Tibial artery (tissue), 4 donors: ENCODE results near the gene CES2.

Source experiments
- DNase-seq, 2 donors: peaks; one replicate each; pipeline ENCODE4 v3.0.0-alpha.2; 2019
- H3K27ac ChIP-seq, 2 donors: fragments of 200-600 bp; sonication (generic) in 1 of 2; 1 replicate in 1 of 2; 2 replicates in 1 of 2; pipeline ENCODE4 v1.5.1; 2018 to 2019; ENCODE audit warnings: mild to moderate bottlenecking in 1 of 2
- H3K27me3 ChIP-seq, 2 donors: fragments of 200-600 bp; sonication (generic) in 1 of 2; one replicate each; pipeline versions ENCODE4 v1.5.1 to v1.6.0; 2016 to 2019
- H3K36me3 ChIP-seq, 3 donors: fragments of 200-600 bp; sonication (generic) in 2 of 3; one replicate each; pipeline ENCODE4 v1.5.1; 2016 to 2019; ENCODE audit warnings: mild to moderate bottlenecking in 2 of 3
- H3K4me1 ChIP-seq, 4 donors: fragments of 200-600 bp; sonication (generic) in 2 of 4; 1 replicate in 3 of 4; 2 replicates in 1 of 4; pipeline ENCODE4 v1.5.1; 2016 to 2019
- H3K4me3 ChIP-seq, 2 donors: fragments of 200-600 bp; sonication (generic) in 1 of 2; 1 replicate in 1 of 2; 2 replicates in 1 of 2; pipeline ENCODE4 v1.5.1; 2018 to 2019; ENCODE audit warnings: mild to moderate bottlenecking in 2 of 2
- H3K9me3 ChIP-seq, 3 donors: fragments of 200-600 bp; sonication (generic) in 1 of 3; one replicate each; pipeline ENCODE4 v1.5.1; 2016 to 2019
- CTCF ChIP-seq, 2 experiments: fragments of 200-600 bp in 1 of 2; fragments of 450-650 bp in 1 of 2; IDR thresholded peaks; one replicate each; pipeline ENCODE4 v1.5.1; 2017 to 2019; ENCODE audit warnings: antibody characterized with exemption in 2 of 2, mild to moderate bottlenecking in 1 of 2, moderate library complexity in 1 of 2
- intact Hi-C: fragments of 100-400 bp; cut with DNase I; formaldehyde crosslinking; loops from one replicate; pipeline ENCODE4 v1.15.0; 2023; ENCODE audit warnings: low total_unique reads

The CES2 gene

DNA sequence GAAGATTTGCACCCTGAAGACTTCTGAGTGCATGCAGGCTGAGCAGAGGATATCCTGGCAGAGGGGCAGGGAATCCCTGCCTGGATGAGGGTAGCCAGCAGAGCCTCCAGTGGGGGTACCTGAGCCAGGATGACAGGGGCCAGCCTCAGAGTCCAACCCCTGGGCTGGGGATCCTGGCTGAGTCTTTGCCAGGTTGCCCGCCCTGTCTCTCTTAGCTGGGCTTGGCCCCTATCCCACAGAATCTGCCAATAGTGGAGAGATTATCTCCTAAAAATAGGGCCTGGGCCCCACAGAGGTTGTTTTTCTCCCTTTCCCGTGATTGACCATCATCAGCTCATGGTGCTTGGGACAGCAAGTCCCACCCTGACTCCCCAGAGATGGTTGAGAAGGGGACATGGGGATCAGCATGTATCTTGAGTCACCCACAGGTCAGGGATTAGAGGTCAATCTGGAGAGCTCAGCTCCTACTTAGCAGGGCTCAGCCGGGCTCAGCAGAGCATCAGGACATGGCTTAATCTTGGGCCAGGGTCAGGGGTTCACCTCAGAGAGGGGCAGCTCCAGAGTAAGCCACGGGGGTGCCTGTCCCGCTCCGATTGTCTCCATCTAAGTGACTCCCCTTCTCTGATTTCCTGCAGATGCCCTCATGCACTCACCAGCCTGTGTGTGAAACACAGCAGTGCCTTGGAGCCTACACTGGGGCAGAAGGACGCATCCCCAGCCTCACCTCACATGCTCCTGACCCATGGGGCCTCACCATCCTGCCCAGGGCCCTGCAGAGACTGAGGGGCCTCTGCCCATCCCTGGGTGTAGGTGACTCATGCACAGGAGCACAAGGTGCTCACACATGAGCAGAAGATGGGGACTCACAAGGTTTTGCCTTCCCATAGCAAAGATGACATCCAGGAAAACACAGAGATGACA is 28.1 kb upstream of the CES2 start:
- Histone ChIP-seq H3K27me3 (no peaks in the 10 kb centered on the region), H3K4me3 (no peak overlapping the region), H3K27ac (peak overlapping the region; percentile 86 to 91), H3K9me3 (no peaks in the 10 kb centered on the region), H3K4me1 (peaks cover 3 to 75% (median 47%) of the 10 kb centered on the region in 4 donors), H3K36me3 (no peaks in the 10 kb centered on the region)
- DNase-seq: no peak
- TF ChIP-seq CTCF (IDR thresholded peaks at IDR 0.05): no peak
- intact Hi-C loops: no loop called here

DNA sequence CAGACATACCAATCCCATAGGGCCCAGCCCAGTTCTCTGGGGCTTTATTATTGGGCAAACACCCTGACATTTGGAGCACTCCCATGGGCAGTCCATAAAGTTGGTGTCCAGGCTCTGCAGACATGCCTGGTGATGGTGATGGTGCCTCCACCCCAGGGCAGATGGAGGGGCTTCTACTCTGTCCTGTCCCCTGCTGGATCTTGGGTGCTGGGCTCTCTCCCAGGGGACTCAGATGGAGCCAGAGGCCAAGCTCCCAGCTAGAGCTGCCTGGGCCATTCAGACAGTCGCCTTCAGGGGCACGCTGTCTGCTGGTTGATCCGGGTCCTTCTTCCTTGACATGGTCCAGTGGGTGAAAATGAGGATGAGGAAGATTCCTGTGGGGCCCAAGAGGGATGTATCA is 27.2 kb upstream of the CES2 start:
- no peak for DNase-seq
- intact Hi-C loops: no loop called here
- no peak for TF ChIP-seq CTCF (IDR thresholded peaks at IDR 0.05)

DNA sequence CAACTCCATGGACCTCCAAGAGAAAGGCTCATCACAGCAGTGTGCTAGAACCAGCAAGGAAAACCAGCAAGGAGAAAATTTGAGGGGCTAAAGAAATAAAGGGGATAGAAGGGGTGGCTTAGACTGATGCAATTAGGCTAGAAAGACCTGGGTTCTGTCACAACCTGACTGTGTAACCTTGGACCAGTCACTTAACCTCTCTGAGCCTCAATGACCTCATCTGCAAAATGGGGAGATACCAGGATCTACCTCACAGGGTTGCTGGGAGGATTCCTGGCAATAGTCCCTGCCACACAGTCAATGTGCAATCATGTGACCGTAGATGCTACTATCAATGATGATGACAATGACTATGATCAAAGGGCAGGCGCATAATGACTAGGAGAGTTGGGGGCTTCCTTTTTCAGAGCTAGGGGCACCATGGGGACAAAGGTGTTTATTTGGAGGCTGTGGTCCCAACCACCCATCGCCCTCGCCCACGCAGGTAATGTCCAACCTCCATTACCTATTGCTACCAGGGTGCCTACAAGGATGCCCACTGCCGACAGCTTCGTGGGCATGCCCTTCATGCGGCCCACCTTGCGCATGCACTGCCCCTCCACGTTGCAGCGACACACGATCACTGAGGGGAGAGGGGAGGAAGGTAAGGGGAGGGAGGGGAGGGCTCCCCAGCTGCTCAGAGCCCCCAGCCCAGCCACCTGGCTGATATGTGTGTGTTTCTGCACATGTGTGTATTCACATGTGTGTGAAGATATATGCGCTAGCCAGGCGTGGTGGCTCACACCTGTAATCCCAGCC is 26.4 kb upstream of the CES2 start:
- H3K36me3 ChIP-seq: no peaks in the 10 kb centered on the region
- no peaks in the 10 kb centered on the region for H3K9me3 ChIP-seq
- peaks cover 3 to 58% (median 31%) of the 10 kb centered on the region in 4 donors for H3K4me1 ChIP-seq
- no peak overlapping the region for H3K4me3 ChIP-seq
- DNase-seq: no peak
- intact Hi-C loops: no loop called here
- no peak for TF ChIP-seq CTCF (IDR thresholded peaks at IDR 0.05)
- H3K27me3 ChIP-seq: no peaks in the 10 kb centered on the region
- H3K27ac ChIP-seq: no peak overlapping the region

More for the DNA sequence above, 27.2 kb upstream of the CES2 start:
- no peaks in the 10 kb centered on the region for H3K27me3 ChIP-seq
- H3K4me1 ChIP-seq: peaks cover 3 to 66% (median 39%) of the 10 kb centered on the region in 4 donors
- H3K4me3 ChIP-seq: no peak overlapping the region
- H3K9me3 ChIP-seq: no peaks in the 10 kb centered on the region
- H3K27ac ChIP-seq: no peak overlapping the region
- H3K36me3 ChIP-seq: no peaks in the 10 kb centered on the region

- no peak for DNase-seq
- no peak for TF ChIP-seq CTCF (IDR thresholded peaks at IDR 0.05)
- Histone ChIP-seq H3K4me1 (peaks cover 0 to 44% (median 17%) of the 10 kb centered on the region in 4 donors), H3K9me3 (no peaks in the 10 kb centered on the region), H3K27ac (no peak overlapping the region), H3K36me3 (no peaks in the 10 kb centered on the region), H3K27me3 (no peaks in the 10 kb centered on the region), H3K4me3 (no peak overlapping the region)
- intact Hi-C loops: no loop called here
These were observed 25.0 kb upstream of the CES2 start for GRCh38 chr16:66910175-66910940.

- H3K27me3 ChIP-seq: no peaks in the 10 kb centered on the region
- no peak overlapping the region for H3K4me3 ChIP-seq
- intact Hi-C loops: no loop called here
- H3K27ac ChIP-seq: no peak overlapping the region
- no peaks in the 10 kb centered on the region for H3K9me3 ChIP-seq
- DNase-seq: no peak
- peaks cover 0 to 36% (median 10%) of the 10 kb centered on the region in 4 donors for H3K4me1 ChIP-seq
- TF ChIP-seq CTCF (IDR thresholded peaks at IDR 0.05): no peak
- H3K36me3 ChIP-seq: no peaks in the 10 kb centered on the region
These were observed 24.2 kb upstream of the CES2 start for GRCh38 chr16:66911112-66911511.
